ENCODE results near the gene RERG.

The RERG gene

DNA sequence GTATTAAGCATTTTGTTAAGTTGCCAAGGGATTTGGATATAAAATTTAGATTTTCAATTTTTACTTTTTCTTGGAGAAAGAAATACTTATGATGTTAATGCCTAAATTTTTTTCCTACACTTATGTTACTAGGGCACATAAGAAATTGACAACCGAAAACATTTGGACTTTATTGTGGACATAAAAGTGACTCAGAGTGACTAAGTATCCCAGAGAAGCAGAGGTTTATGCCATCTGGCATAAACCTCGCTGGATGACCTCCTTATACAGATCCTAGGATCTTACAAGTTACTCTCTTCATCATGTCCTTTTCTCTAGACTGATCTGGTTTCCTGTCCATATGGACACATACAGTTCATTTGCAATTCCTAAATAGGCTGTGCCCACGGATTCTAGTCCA lies 89.8 kb downstream of the RERG start:
- no peaks in the 10 kb centered on the region for H3K4me1 ChIP-seq (ENCODE audit: control insufficient read depth, insufficient read depth, low read length)
- CTCF ChIA-PET, result interaction anchor here (0.6 kb wide), 1 partner anchor 1560 kb away, joined by 3 read pairs; no protein-coding TSS in a partner anchor

DNA sequence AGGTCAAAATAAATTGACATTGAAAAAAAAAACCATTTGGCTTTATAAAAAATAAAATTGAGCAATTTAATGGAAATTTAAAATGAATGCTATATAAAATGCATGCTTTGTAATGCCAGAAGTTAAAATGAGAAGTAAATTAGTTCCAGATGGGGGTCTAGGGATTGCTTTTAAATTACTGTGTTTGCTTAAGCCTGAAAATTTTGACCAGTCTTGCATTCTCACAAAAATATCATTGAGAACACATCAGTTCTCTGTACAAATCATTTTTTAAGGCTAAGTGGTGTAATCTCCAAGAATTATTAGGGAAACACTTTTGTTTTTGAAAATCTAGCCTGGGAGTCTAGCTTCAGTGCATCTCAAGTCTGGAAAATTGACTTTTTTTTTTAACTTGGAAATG lies 90.7 kb downstream of the RERG start:
- Histone ChIP-seq H3K36me3 (ENCODE audit: control insufficient read depth in 2 of 2, insufficient read depth in 1 of 2, low read length in 2 of 2) (no peaks in the 10 kb centered on the region), H3K4me3 (ENCODE audit: low read depth, low read length) (no peak overlapping the region), H3K9me3 (ENCODE audit: control insufficient read depth, insufficient read depth, low read depth, low read length) (no peaks in the 10 kb centered on the region), H3K27ac (ENCODE audit: extremely low read depth, low read depth, low read length) (no peak overlapping the region), H3K4me1 (ENCODE audit: control insufficient read depth, insufficient read depth, low read length) (no peaks in the 10 kb centered on the region)
- ChIA-PET CTCF (no interaction called here), POLR2A (no interaction called here)
- TF ChIP-seq GLI4 (tag by site-specific recombination; IDR thresholded peaks at IDR 0.05), result no peak
- TF ChIP-seq, protein P1, sequence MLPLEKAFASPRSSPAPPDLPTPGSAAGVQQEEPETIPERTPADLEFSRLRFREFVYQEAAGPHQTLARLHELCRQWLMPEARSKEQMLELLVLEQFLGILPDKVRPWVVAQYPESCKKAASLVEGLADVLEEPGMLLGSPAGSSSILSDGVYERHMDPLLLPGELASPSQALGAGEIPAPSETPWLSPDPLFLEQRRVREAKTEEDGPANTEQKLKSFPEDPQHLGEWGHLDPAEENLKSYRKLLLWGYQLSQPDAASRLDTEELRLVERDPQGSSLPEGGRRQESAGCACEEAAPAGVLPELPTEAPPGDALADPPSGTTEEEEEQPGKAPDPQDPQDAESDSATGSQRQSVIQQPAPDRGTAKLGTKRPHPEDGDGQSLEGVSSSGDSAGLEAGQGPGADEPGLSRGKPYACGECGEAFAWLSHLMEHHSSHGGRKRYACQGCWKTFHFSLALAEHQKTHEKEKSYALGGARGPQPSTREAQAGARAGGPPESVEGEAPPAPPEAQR (tag by site-specific recombination; IDR thresholded peaks at IDR 0.05), result no peak
- TF ChIP-seq, protein P2, sequence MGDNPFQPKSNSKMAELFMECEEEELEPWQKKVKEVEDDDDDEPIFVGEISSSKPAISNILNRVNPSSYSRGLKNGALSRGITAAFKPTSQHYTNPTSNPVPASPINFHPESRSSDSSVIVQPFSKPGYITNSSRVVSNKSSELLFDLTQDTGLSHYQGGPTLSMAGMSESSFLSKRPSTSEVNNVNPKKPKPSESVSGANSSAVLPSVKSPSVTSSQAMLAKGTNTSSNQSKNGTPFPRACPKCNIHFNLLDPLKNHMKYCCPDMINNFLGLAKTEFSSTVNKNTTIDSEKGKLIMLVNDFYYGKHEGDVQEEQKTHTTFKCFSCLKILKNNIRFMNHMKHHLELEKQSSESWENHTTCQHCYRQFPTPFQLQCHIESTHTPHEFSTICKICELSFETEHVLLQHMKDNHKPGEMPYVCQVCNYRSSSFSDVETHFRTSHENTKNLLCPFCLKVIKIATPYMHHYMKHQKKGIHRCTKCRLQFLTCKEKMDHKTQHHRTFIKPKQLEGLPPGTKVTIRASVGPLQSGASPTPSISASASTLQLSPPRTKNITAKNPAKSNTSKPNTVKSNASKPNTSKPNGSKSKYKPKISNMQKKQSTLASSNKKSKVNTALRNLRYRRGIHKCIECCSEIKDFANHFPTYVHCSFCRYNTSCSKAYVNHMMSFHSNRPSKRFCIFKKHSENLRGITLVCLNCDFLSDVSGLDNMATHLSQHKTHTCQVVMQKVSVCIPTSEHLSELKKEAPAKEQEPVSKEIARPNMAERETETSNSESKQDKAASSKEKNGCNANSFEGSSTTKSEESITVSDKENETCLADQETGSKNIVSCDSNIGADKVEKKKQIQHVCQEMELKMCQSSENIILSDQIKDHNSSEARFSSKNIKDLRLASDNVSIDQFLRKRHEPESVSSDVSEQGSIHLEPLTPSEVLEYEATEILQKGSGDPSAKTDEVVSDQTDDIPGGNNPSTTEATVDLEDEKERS (tag by site-specific recombination; IDR thresholded peaks at IDR 0.05), result no peak
- TF ChIP-seq ZNF416 (tag by site-specific recombination; IDR thresholded peaks at IDR 0.05), result no peak
- TF ChIP-seq ZBTB20 (tag by site-specific recombination; IDR thresholded peaks at IDR 0.05), result no peak
- TF ChIP-seq, protein P3, sequence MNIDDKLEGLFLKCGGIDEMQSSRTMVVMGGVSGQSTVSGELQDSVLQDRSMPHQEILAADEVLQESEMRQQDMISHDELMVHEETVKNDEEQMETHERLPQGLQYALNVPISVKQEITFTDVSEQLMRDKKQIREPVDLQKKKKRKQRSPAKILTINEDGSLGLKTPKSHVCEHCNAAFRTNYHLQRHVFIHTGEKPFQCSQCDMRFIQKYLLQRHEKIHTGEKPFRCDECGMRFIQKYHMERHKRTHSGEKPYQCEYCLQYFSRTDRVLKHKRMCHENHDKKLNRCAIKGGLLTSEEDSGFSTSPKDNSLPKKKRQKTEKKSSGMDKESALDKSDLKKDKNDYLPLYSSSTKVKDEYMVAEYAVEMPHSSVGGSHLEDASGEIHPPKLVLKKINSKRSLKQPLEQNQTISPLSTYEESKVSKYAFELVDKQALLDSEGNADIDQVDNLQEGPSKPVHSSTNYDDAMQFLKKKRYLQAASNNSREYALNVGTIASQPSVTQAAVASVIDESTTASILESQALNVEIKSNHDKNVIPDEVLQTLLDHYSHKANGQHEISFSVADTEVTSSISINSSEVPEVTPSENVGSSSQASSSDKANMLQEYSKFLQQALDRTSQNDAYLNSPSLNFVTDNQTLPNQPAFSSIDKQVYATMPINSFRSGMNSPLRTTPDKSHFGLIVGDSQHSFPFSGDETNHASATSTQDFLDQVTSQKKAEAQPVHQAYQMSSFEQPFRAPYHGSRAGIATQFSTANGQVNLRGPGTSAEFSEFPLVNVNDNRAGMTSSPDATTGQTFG (tag by site-specific recombination; IDR thresholded peaks at IDR 0.05; ENCODE audit: borderline replicate concordance), result no peak
- no peak for TF ChIP-seq ZNF140 (tag by site-specific recombination; IDR thresholded peaks at IDR 0.05)
- TF ChIP-seq ZNF157 (tag by site-specific recombination; IDR thresholded peaks at IDR 0.05), result no peak
- no peak for TF ChIP-seq ZNF133 (tag by site-specific recombination; IDR thresholded peaks at IDR 0.05)
- TF ChIP-seq ZNF670 (tag by site-specific recombination; IDR thresholded peaks at IDR 0.05; ENCODE audit: low read depth), result no peak
- no peak for TF ChIP-seq ZNF266 (tag by site-specific recombination; IDR thresholded peaks at IDR 0.05; ENCODE audit: low read depth)
- TF ChIP-seq ZNF138 (tag by site-specific recombination; IDR thresholded peaks at IDR 0.05; ENCODE audit: borderline replicate concordance), result no peak
- no peak for TF ChIP-seq ZSCAN23 (tag by site-specific recombination; IDR thresholded peaks at IDR 0.05)
- TF ChIP-seq ZNF155 (tag by site-specific recombination; IDR thresholded peaks at IDR 0.05), result no peak
- no peak for TF ChIP-seq HOXD13 (CRISPR knock-in tag; IDR thresholded peaks at IDR 0.05; ENCODE audit: borderline replicate concordance)

More for the DNA sequence above, 89.8 kb downstream of the RERG start:
- H3K36me3 ChIP-seq (ENCODE audit: control insufficient read depth in 2 of 2, insufficient read depth in 1 of 2, low read length in 2 of 2), result no peaks in the 10 kb centered on the region
- no peaks in the 10 kb centered on the region for H3K9me3 ChIP-seq (ENCODE audit: control insufficient read depth, insufficient read depth, low read depth, low read length)
- POLR2A ChIA-PET, result no interaction called here
- no peak overlapping the region for H3K27ac ChIP-seq (ENCODE audit: extremely low read depth, low read depth, low read length)
- TF ChIP-seq ZNF830 (tag by site-specific recombination; IDR thresholded peaks at IDR 0.05; ENCODE audit: low read depth), result no peak
- no peak for TF ChIP-seq ZNF768 (tag by site-specific recombination; IDR thresholded peaks at IDR 0.05)
- no peak for TF ChIP-seq ZBTB20 (tag by site-specific recombination; IDR thresholded peaks at IDR 0.05)
- no peak for TF ChIP-seq ZNF248 (tag by site-specific recombination; IDR thresholded peaks at IDR 0.05)
- TF ChIP-seq ZNF747 (tag by site-specific recombination; IDR thresholded peaks at IDR 0.05), result no peak
- TF ChIP-seq ZNF175 (tag by site-specific recombination; IDR thresholded peaks at IDR 0.05), result no peak
- no peak for TF ChIP-seq ZNF37A (tag by site-specific recombination; IDR thresholded peaks at IDR 0.05)
- TF ChIP-seq YY1 (tag by site-specific recombination; IDR thresholded peaks at IDR 0.05), result no peak
- TF ChIP-seq ZNF785 (tag by site-specific recombination; IDR thresholded peaks at IDR 0.05), result no peak
- TF ChIP-seq ZNF157 (tag by site-specific recombination; IDR thresholded peaks at IDR 0.05), result no peak
- no peak for TF ChIP-seq KLF16 (tag by site-specific recombination; IDR thresholded peaks at IDR 0.05)
- no peak for TF ChIP-seq ZXDB (tag by site-specific recombination; IDR thresholded peaks at IDR 0.05)
- no peak for TF ChIP-seq ZNF239 (tag by site-specific recombination; IDR thresholded peaks at IDR 0.05)
- TF ChIP-seq ZNF626 (tag by site-specific recombination; IDR thresholded peaks at IDR 0.05), result no peak
- TF ChIP-seq ZNF677 (tag by site-specific recombination; IDR thresholded peaks at IDR 0.05), result no peak
- no peak for TF ChIP-seq ZNF571 (tag by site-specific recombination; IDR thresholded peaks at IDR 0.05)
- TF ChIP-seq, protein P4, sequence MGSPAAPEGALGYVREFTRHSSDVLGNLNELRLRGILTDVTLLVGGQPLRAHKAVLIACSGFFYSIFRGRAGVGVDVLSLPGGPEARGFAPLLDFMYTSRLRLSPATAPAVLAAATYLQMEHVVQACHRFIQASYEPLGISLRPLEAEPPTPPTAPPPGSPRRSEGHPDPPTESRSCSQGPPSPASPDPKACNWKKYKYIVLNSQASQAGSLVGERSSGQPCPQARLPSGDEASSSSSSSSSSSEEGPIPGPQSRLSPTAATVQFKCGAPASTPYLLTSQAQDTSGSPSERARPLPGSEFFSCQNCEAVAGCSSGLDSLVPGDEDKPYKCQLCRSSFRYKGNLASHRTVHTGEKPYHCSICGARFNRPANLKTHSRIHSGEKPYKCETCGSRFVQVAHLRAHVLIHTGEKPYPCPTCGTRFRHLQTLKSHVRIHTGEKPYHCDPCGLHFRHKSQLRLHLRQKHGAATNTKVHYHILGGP (tag by site-specific recombination; IDR thresholded peaks at IDR 0.05), result no peak
- TF ChIP-seq, protein P5, sequence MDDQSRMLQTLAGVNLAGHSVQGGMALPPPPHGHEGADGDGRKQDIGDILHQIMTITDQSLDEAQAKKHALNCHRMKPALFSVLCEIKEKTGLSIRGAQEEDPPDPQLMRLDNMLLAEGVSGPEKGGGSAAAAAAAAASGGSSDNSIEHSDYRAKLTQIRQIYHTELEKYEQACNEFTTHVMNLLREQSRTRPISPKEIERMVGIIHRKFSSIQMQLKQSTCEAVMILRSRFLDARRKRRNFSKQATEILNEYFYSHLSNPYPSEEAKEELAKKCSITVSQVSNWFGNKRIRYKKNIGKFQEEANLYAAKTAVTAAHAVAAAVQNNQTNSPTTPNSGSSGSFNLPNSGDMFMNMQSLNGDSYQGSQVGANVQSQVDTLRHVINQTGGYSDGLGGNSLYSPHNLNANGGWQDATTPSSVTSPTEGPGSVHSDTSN (CRISPR knock-in tag; IDR thresholded peaks at IDR 0.05), result no peak
- TF ChIP-seq, protein P6, sequence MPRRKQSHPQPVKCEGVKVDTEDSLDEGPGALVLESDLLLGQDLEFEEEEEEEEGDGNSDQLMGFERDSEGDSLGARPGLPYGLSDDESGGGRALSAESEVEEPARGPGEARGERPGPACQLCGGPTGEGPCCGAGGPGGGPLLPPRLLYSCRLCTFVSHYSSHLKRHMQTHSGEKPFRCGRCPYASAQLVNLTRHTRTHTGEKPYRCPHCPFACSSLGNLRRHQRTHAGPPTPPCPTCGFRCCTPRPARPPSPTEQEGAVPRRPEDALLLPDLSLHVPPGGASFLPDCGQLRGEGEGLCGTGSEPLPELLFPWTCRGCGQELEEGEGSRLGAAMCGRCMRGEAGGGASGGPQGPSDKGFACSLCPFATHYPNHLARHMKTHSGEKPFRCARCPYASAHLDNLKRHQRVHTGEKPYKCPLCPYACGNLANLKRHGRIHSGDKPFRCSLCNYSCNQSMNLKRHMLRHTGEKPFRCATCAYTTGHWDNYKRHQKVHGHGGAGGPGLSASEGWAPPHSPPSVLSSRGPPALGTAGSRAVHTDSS (tag by site-specific recombination; IDR thresholded peaks at IDR 0.05), result no peak
- no peak for TF ChIP-seq ZNF138 (tag by site-specific recombination; IDR thresholded peaks at IDR 0.05; ENCODE audit: borderline replicate concordance)
- no peak overlapping the region for H3K4me3 ChIP-seq (ENCODE audit: low read depth, low read length)

Data from HEK293 (cell line).